ENCODE data around the gene RIIAD1.

DNA sequence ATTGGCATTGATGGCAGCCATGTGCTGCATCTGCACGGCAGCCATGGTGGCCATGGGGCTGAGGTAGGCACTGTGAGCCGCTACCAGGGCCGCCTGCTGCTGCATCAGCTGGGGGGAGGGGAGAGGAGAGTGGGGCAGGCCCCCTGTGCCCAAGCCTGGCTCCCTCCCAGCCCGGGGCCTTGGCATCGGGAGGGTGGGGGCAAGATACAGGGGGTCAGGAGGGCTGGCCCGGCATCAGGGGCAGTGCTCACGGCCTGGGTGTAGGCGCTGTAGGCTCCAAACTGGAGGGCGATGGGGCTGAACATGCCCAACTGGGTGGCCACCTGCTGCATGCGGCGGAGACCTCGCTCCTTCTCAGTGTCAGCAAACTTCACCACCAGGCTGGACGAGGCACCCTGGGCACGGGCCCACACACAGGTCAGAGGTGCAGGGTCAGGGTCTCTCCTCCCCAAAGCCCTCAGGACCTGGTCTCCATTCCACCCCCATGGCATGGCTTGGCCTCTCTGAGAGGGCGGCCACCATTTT lies 13.7 kb upstream of the RIIAD1 start:
- TF ChIP-seq SIN3A (IDR thresholded peaks at IDR 0.05; ENCODE audit: low read depth): no peak
- TF ChIP-seq, protein P1, sequence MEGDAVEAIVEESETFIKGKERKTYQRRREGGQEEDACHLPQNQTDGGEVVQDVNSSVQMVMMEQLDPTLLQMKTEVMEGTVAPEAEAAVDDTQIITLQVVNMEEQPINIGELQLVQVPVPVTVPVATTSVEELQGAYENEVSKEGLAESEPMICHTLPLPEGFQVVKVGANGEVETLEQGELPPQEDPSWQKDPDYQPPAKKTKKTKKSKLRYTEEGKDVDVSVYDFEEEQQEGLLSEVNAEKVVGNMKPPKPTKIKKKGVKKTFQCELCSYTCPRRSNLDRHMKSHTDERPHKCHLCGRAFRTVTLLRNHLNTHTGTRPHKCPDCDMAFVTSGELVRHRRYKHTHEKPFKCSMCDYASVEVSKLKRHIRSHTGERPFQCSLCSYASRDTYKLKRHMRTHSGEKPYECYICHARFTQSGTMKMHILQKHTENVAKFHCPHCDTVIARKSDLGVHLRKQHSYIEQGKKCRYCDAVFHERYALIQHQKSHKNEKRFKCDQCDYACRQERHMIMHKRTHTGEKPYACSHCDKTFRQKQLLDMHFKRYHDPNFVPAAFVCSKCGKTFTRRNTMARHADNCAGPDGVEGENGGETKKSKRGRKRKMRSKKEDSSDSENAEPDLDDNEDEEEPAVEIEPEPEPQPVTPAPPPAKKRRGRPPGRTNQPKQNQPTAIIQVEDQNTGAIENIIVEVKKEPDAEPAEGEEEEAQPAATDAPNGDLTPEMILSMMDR (IDR thresholded peaks at IDR 0.05 in 2 of 3, conservative IDR thresholded peaks at IDR 0.05 in 1 of 3; ENCODE audit: borderline replicate concordance in 1 of 3, insufficient read depth in 1 of 3, low read depth in 2 of 3, low read length in 2 of 3): no peak
- no peak for TF ChIP-seq ELF1 (IDR thresholded peaks at IDR 0.05; ENCODE audit: borderline replicate concordance, low read depth)
- no peak for TF ChIP-seq EZH2 (IDR thresholded peaks at IDR 0.05)
- no peak for TF ChIP-seq POLR2A (IDR thresholded peaks at IDR 0.05; ENCODE audit: borderline replicate concordance, extremely low read depth, insufficient read depth, insufficient read length)
- TF ChIP-seq, protein P2, sequence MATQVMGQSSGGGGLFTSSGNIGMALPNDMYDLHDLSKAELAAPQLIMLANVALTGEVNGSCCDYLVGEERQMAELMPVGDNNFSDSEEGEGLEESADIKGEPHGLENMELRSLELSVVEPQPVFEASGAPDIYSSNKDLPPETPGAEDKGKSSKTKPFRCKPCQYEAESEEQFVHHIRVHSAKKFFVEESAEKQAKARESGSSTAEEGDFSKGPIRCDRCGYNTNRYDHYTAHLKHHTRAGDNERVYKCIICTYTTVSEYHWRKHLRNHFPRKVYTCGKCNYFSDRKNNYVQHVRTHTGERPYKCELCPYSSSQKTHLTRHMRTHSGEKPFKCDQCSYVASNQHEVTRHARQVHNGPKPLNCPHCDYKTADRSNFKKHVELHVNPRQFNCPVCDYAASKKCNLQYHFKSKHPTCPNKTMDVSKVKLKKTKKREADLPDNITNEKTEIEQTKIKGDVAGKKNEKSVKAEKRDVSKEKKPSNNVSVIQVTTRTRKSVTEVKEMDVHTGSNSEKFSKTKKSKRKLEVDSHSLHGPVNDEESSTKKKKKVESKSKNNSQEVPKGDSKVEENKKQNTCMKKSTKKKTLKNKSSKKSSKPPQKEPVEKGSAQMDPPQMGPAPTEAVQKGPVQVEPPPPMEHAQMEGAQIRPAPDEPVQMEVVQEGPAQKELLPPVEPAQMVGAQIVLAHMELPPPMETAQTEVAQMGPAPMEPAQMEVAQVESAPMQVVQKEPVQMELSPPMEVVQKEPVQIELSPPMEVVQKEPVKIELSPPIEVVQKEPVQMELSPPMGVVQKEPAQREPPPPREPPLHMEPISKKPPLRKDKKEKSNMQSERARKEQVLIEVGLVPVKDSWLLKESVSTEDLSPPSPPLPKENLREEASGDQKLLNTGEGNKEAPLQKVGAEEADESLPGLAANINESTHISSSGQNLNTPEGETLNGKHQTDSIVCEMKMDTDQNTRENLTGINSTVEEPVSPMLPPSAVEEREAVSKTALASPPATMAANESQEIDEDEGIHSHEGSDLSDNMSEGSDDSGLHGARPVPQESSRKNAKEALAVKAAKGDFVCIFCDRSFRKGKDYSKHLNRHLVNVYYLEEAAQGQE (IDR thresholded peaks at IDR 0.05; ENCODE audit: low read depth): no peak
